HG03520 (cell line): Measurements from ENCODE around the gene EGFL8.
"Not testable (repeated sequence)": the region's sequence is repeated elsewhere in the genome, so short reads cannot be mapped to it uniquely, and the experiment has no call there.

ENCODE experiments used
- ATAC-seq: cut with Tn5 transposase; IDR thresholded peaks from one replicate; pipeline ENCODE4 v1.9.1; 2021; ENCODE audit warnings: mild to moderate bottlenecking, moderate library complexity; ENCODE audit not compliant: unreplicated experiment

The EGFL8 gene

GRCh38 chr6:32182555-32182981 lies 18.2 kb downstream of the EGFL8 start:
- ATAC-seq, result no peak

- no peak for ATAC-seq
These were observed 18.6 kb downstream of the EGFL8 start for GRCh38 chr6:32183030-32183429.

DNA sequence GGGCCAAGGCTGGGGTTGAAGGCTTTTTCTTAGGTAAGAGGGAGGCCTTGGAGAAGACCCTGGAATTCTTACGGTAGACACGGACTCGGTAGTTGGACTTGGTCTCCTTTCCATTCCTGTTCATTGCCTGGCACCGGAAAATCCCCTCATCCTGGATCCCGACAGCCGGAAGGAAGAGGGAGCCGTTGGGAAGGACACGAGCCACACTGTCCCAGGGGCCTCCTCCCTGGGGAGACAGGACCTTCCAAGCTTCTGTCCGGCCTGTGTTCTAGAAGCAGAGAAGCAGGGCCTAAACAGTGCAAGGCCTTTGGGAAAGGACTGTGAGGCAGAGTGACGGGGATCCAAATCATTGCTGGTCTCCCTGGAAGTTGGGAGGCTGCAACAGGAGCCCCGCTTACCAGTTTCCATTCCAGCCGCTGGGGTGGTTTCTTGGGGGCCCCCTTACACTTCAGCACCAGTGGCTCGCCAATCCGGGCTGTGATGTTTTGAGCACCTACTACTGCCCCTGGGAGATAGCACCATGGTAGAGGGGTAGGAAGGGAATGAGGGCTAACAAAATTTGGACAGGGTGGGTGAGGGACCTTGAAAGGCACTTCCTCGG lies 19.2 kb downstream of the EGFL8 start:
- ATAC-seq, result no peak

DNA sequence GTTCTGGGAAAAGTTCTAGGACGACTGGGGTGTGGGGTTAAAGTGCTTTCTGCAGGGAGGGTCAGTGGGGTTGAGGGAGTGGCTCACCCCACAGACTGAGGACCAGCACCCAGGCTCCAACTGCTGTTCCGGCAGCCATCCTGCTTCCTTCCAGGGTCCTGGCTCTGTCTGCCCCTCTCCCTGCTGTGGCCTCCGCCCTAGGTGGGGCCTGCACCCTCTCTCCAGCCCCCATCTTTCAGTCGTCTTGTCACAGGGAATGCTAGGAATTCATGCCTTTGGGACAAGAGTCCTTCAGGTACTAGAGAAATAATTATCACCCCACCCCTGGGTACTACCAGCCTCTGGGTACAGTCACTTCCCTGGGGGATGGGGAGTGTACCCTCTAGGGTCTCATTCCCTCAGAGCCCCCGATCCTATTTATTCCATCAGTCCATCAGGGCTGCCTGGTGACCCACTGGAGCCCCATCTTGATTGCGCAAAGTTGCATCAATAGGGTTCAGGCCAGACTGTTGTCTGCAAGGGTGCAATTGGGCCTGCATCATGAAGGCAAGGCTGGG lies 19.8 kb downstream of the EGFL8 start, which contains the start of gene AGER:
TSS of gene AGER (minus strand) at position 170 of the 557 bp plus-strand sequence. CDS start at position 139, 31 bp downstream.
- ATAC-seq, result no peak

DNA sequence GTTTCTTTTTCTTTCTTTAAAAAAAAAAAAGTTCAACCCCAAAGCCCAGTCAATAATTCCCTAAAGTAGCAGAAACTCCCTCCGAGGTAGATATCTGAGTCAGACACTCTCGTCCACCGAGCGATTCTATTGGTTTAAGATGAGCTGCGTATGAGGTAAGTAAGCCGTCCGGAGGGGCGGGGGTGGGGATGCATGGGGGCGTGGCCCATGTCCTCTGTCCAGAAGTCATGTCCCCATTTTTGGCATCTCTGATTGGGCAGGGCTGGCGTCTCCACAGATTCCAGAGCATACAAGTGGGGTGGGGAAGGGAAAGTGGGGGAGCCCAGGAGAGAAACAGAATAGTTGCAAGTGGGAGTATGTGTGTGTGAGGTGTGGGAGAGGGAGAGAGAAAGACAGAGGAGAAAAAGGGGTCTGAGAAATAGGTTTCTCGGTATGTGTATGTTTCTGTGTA lies 21.3 kb downstream of the EGFL8 start:
- ATAC-seq, result not testable (repeated sequence)

GRCh38 chr6:32186151-32186840 lies 21.9 kb downstream of the EGFL8 start:
- not testable (repeated sequence) for ATAC-seq

DNA sequence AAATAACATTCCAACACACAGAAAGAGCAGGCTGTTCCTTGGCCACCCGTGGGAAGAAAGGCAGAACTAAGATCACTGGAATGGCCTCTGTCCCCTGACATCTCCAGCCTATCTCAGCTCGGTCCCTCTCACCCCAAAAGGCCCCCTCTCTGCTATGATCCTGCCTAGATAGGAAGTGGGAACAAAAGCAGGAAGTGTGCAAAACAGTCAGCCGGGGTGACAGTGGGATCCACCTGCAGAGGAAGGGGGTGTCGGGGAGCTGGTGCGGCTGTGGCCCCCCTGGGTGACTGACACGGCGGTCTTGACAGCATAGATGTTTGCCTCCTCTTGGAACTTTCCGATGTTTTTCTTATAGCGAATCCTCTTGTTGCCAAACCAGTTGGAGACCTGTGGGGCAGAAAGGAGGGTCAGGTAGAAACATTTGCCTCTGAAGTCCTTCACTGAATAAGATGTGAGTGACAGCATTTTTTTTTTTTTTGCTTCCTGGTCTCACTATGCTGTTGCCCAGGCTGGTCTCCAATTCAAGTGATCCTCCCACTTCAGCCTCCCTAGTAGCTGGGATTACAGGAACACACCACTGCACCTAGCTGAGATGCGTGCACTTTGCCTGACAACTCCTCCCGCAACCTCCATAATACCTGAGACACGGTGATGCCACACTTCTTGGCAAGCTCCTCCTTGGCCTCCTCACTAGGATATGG lies 22.8 kb downstream of the EGFL8 start:
- no peak for ATAC-seq

DNA sequence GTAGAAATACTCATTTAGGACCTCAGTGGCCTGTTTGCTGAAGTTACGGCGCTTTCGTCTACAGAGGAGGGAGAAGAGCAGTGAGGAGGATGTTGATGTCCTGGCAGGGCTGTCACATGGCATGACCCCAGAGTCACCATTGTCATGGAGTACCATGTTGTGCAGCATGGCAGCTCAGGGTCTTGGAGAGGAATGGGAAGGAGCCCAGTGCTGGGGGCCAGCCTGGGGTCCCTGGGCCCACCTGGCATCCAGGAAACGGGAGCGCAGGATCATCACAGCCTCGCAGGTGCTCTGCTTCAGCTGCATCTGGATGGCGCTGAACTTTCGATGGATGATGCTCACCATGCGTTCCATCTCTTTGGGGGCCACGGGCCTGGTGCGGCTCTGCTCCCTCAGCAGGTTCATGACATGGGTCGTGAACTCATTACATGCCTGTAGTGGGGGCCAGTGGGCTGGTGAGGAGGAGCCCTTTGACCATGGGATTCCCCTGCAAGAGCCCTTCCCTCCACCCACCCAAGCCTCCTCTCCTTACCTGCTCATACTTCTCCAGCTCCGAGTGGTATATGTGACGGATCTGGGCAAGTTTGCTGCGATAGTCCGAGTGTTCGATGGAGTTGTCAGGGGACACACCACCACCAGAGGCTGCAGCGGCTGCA lies 23.5 kb downstream of the EGFL8 start:
- ATAC-seq, result not testable (repeated sequence)

DNA sequence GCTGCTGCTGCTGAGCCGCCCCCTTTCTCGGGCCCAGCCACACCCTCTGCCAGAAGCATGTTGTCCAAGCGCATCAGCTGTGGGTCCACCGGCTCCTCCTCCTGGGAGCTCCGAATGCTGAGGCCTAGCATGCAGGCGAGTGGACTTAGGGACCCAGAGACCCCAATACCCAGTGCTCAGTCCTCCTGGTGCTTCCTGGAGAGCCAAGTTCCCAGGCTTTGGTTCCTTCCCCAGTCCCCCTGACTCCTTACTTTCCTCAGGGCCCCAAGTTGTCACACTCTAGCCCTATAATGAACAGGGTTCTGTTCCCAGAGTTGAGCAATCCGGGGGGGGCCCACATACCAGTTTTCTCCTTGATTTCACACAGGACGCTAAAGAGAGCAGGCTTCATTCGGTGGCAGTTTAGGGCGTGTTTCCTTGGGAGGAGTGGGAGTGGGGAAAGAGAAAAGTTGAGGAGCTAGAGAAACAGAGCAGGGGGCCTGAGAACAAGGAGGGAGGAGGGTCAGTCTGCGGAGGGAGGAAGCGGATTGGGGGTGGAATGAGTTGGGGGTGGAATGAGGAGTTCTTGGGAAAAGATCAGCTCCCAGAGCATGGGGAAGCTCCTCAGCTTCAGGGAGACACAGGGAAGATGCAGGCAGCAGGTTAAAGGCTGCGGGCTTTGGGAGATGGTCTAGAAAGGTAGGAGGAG lies 24.1 kb downstream of the EGFL8 start:
- ATAC-seq, result no peak

DNA sequence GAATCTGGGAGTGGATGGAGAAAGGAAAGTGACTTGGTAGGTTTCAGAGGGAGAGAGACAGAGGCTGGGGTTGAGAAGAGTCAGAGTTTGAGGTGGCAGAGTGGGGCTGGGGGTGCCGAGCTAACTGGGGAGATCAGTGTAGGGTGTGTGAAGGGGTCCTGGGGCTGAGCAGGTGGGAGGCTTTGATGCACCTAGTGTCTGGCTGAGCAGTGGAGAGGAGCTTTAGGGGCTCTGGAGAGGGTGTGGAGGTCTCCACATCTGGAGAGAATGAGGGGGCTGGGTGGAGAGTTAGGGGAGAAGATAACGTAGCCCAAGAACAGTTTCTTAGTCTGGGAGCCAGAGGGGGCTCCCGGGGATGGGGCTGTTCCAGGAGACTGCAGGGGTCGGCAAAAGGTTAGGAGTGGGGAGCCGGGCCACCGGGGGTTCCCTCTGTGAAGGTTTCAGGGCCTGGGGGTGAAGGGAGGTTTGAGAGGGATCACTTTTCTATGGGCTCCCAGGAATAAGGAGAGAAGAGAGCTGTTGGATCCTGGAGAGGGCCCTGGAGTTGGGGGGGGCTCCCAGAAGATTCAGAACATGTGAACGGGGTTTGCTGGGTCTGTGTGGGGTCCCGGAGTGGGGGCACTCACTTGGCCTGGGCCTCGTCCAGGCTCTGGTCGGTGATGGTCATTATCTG lies 24.8 kb downstream of the EGFL8 start:
- no peak for ATAC-seq

- no peak for ATAC-seq
These were observed 25.3 kb downstream of the EGFL8 start for GRCh38 chr6:32189742-32190053.

GRCh38 chr6:32190054-32190851 lies 25.9 kb downstream of the EGFL8 start, which contains the start of gene PBX2:
Gene PBX2 (minus strand): TSS chr6:32190202. CDS start chr6:32189915, 287 bp downstream.
- ATAC-seq, result peak; percentile 35

GRCh38 chr6:32190911-32191677 lies 26.7 kb downstream of the EGFL8 start:
- no peak for ATAC-seq

GRCh38 chr6:32191696-32192607 lies 27.6 kb downstream of the EGFL8 start:
- no peak for ATAC-seq

GRCh38 chr6:32192608-32193039 lies 28.2 kb downstream of the EGFL8 start, which contains the start of gene GPSM3:
Gene GPSM3 (minus strand): TSS chr6:32192643. CDS start chr6:32192513, 130 bp downstream.
- ATAC-seq, result no peak

DNA sequence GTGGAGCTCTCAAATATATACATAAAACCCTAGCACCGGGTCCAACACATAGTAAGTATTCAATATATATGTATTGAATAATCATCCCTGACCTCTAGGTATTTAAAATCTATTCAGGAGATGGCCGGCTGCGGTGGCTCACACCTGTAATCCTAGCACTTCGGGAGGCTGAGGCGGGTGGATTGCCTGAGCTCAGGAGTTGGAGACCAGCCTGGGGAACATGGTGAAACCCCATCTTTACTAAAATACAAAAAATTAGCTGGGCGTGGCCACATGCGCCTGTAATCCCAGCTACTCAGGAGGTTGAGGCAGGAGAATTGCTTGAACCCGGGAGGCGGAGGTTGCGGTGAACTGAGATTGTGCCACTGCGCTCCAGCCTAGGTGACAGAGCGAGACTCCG lies 28.7 kb downstream of the EGFL8 start:
- not testable (repeated sequence) for ATAC-seq

- no peak for ATAC-seq
These were observed 30.0 kb downstream of the EGFL8 start for GRCh38 chr6:32194388-32194787.
